HG03064 (cell line): ENCODE data around the gene GSE1.

Source experiments
- ATAC-seq: cut with Tn5 transposase; IDR thresholded peaks from one replicate; pipeline ENCODE4 v1.9.1; 2021; ENCODE audit warnings: low read depth; ENCODE audit not compliant: unreplicated experiment

Gene GSE1

DNA sequence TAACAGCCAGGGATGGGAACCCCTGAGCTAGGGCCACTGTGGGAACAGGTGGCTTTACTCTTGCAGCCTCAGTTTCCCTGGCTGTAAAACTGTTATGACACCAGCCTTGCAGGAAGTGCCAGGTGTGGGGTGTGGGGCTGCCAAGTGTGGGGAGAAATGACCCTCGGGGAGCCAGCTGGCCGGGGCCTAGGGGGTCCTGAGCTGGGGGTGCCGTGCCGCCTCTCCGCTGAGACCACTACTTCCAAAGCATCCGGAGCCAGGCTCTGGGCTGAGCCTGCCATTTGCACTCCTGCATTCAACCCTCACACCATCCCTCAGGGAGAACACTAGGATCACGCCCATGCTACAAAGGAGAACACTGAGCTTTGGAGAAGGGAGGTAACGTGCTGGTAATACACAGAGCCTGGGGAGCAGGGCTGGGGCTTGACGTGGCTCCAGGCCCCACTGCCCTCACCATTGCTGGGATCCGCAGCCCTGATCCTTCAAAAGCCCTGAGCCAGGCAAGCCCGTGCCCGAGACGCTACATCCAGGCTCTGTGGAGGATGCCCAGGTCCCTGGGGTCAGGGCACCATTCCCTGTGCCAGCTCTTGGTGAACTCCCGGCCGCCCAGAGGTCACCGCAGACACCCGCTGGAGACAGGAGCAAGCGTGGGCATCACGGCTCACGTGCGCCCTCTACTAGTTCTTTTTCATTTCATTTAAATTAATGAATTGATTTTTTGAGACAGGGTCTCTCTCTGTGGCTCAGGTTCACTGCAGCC is 104.5 kb downstream of the GSE1 start:
- ATAC-seq: no peak

DNA sequence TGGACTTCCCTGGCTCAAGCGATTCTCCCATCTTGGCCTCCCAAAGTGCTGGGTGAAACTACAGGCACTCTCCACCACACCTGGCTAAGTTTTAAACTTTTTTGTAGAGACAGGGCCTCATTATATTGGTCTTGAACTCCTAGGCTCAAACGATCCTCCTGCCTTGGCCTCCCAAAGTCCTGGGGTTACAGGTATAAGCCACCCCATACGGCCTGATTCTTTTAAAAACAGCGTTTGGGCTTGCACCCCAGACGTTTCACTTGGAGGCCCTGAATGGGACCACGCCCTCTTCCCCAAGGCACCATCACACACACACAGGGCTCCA is 105.0 kb downstream of the GSE1 start:
- no peak for ATAC-seq

DNA sequence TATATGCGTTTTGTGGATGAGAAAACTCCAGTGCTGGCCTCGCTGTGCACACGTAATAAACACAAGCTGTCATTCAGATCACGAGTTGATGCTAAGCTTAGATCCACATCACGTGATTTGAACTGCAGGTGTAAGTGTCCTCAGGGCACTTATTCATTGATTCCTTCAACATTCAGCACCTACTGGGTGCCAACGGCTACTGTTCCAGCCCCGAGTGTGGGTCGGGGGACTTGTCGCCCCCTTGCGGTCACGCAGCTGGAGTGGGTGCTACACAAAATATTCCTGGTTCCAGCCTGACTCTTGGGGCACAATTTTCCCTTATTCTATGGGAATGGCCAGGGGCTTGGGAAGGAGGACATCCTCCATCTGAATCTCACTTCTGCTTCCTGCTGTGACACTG is 105.6 kb downstream of the GSE1 start:
- no peak for ATAC-seq

DNA sequence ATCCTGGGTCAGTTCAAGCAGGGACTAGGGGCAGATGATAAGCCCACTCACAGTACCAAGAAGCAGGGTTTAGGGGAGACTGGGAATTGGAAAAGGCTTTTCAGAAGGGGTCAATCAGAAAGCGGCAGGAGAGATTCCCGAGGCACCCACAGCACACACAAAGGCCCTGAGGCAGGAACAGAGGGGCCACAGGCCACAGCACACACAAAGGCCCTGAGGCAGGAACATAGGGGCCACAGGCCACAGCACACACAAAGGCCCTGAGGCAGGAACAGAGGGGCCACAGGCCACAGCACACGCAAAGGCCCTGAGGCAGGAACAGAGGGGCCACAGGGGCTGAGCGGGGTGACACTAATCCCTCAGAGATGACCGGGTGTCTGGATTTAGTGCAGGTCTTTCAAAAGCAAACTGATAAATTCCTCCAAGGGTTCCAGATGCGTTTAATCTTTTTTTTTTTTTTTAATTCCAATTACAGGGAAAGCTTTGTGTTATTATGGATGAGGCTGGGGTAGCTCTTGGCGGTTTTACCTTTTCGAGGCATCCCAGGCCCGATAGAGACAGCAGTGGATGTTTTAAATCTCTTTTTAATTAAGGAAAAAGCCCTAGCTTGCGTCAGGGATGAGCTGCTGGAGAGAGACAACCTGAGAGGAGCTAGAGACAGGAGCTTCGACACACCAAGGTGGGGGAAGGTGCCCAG is 106.6 kb downstream of the GSE1 start:
- ATAC-seq: no peak

DNA sequence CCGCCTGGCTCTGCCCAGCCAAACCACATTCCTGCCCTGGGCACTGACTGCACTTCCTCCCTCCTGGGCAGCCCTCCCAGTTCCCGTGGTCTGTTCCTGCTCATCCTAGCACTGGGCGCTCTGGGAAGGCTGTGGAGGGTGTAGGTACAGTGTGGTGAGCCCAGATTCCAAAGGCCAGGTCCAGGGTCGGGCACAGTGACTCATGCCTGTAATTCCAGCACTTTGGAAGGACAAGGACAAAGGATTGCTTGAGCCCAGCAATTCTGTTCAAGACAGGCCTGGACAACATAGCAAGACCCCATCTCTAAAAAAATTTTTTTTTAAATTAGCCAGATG is 107.1 kb downstream of the GSE1 start:
- no peak for ATAC-seq

DNA sequence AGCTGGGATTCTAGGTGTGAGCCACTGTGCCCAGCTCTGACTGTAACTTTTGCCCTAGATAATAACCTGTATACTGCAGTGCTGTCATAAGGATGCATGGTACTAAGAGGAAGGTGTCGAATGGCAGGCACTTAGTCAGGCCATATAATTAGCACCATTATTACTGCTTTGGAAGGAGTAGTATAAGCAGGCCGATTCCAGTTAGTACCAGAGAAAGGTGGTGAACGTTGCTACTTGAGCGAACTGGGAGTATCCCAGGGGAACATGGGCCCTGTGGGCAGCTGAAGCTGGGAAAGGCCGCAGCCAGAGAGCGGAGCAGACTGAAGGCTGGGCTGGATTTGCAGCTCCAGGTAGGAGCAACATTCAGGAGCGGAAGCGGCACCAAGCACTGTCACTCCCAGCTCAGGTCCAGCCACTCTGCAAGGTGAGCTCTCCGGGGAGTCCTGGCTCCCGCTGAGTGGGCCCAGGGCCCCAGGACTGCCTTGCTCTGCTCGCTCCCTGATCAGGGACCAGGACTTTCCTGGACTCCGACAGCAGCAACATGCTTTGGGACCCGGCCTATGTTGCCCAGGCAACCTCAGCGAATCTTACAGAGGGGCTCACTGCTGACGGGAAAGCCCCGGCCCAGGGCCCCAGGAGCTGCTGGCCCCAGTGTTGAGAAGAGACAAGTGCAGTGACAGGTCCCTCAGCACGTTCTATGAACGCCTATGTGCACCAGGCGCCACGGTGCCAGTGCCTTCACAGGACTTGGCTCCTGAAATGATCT is 109.2 kb downstream of the GSE1 start:
- ATAC-seq: no peak

DNA sequence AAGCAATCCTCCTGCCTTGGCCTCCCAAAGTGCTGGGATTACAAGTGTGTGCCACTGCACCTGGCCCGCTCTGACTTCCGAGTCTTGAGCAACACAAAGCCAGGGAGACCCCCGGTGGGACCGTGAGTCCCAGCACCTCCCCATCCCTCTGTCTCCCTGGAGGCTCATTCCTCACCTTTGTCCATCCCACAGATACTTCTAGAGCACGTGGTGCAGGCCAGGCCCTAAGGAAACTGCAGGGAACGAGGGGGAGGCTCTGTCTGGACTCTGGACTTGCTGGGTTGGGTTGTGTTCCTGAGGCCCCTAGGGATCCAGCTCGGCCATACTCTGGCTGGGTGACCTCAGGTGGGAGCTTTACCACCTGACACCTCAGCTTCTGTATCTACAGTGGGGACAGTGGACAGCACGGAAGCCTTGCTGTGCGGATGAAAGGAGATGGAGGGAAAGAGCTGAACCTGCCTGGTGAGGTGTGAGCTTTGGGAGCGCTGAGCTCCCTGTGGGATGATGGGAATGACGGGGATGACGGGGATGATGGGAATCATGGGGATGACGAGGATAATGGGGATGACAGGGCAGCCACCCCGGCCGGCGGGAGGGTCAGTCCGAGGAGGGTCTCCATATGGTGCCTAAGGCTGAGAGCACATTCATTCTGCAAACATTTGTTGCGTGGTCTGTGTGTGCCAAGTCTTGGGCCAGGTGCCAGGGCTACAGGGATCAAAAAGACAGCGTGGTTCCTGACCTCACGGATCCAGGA is 111.2 kb downstream of the GSE1 start:
- ATAC-seq: no peak

DNA sequence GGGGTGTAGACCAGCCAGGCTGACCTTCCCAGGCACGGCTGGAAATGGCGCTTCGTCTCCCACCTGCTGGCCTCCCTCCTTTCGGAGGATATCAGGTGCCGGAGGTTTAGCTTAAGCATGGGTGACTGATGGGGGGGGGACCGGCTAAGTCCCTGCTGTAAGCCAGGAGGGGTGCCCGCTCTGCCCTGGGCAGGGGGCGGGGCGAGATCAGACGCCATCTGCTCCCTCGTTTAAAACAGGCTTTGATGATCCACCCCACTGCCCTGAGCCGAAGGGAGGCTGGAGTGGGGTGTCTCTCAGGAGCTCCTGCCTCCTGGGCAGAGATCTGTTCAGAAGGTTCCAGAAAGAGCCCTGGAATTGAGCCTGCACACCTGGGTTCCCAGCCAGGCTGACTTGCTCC is 111.8 kb downstream of the GSE1 start:
- no peak for ATAC-seq
